Ectodermal cell (in vitro differentiated cells): ENCODE measurements around the gene ATP11B.

Experiments used
- H3K27ac ChIP-seq: 2 replicates; pipeline ENCODE4 v1.7.0; 2013; ENCODE audit warnings: mild to moderate bottlenecking, low read depth, low read length; ENCODE audit not compliant: insufficient read depth, poor library complexity, severe bottlenecking
- H3K27me3 ChIP-seq: 2 replicates; pipeline ENCODE4 v1.7.0; 2013; ENCODE audit warnings: mild to moderate bottlenecking, low read length; ENCODE audit not compliant: insufficient read depth, control insufficient read depth, poor library complexity, severe bottlenecking
- H3K36me3 ChIP-seq: one replicate; pipeline ENCODE4 v1.7.0; 2013; ENCODE audit warnings: low read length; ENCODE audit not compliant: control insufficient read depth, insufficient read depth
- H3K4me1 ChIP-seq: one replicate; pipeline ENCODE4 v1.7.0; 2013; ENCODE audit warnings: low read length; ENCODE audit not compliant: control insufficient read depth, insufficient read depth
- H3K4me3 ChIP-seq: 2 replicates; pipeline ENCODE4 v1.7.0; 2013; ENCODE audit warnings: low read depth, low read length, control low read depth; ENCODE audit not compliant: insufficient read depth
- H3K9me3 ChIP-seq: 2 replicates; pipeline ENCODE4 v1.7.0; 2013; ENCODE audit warnings: mild to moderate bottlenecking, low read length, moderate library complexity; ENCODE audit not compliant: control insufficient read depth
- WGBS, 2 experiments: methylation state at CpG; one replicate each; pipeline ENCODE4 v1.1.7; 2013; ENCODE audit warnings: missing lambda C conversion rate in 2 of 2; 5-methylcytosine and 5-hydroxymethylcytosine counted together

ATP11B gene

GRCh38 chr3:182782149-182782548 lies 11.2 kb upstream of the ATP11B start:
- WGBS, 2 experiments, result no CpG with 5 or more reads among the region's 1 CpG
- Histone ChIP-seq H3K4me3 (no peak overlapping the region), H3K27me3 (no peaks in the 10 kb centered on the region), H3K36me3 (no peaks in the 10 kb centered on the region), H3K4me1 (no peaks in the 10 kb centered on the region), H3K9me3 (no peaks in the 10 kb centered on the region), H3K27ac (no peak overlapping the region)

DNA sequence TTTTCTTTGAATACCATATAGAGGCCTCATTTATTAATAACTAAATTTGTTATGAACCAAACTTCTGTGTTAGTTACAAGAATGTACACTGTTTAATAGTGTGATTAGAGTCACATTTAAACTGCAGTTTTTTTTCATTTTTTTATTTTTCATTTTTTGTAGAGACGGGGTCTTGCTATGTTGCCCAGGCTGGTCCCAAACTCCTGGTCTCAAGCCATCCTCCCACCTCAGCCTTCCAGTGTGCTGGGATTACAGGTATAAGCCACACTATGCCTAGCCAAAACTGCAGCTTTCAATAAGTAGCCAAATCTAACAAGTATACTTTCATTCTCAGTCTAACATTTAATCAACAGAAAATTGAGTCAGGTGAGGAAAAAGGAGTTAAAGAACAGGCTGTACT lies 10.2 kb upstream of the ATP11B start:
- Histone ChIP-seq H3K4me1 (no peaks in the 10 kb centered on the region), H3K27me3 (no peaks in the 10 kb centered on the region), H3K4me3 (no peak overlapping the region), H3K36me3 (no peaks in the 10 kb centered on the region), H3K27ac (no peak overlapping the region), H3K9me3 (no peaks in the 10 kb centered on the region)
- 88 to 94% methylated on average over 1 of the region's 1 CpG for WGBS, 2 experiments

DNA sequence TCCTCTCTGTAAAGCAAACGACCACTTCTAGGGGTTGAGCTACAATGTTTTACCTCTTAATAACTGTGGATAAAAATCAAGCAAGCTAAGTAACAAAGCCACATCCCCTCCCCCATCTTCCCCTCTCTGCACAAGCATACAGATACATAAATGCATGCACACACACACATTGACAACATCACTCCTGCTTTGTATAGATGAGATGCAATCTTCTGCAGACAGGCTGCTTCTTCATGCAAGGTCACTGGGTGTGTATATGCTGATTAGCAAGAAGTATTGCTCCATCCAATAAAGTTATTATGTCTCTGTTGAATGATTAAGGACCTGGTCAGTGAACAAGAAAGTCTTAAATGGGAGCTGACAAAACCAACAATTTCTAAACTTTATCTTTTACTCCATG lies 8.8 kb upstream of the ATP11B start:
- Histone ChIP-seq H3K4me1 (no peaks in the 10 kb centered on the region), H3K9me3 (no peaks in the 10 kb centered on the region), H3K27ac (no peak overlapping the region), H3K4me3 (no peak overlapping the region), H3K36me3 (no peaks in the 10 kb centered on the region), H3K27me3 (no peaks in the 10 kb centered on the region)
- WGBS, 2 experiments, result 60 to 63% methylated on average over 1 of the region's 1 CpG

DNA sequence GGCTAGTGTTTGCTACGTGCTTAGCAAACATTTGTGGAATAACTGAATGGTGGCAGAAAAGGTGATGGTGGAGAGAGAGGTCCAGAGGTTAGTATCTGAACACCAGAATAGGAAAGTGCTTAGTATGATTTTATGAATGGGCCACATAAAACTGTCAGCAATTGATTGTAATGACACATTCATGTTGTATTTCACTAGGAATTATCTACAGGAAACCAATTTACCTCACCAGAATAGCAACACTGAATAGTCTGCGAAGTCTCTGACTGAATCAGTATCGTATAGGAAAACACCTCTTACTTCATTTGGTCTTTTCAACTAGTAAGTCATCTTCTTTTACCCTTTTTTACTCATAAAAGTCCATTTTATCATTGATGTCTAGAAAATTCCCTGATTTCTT lies 8.2 kb upstream of the ATP11B start:
- WGBS, 2 experiments, result 92 to 94% methylated on average over 3 of the region's 3 CpGs
- H3K4me3 ChIP-seq, result no peak overlapping the region
- no peaks in the 10 kb centered on the region for H3K36me3 ChIP-seq
- H3K27me3 ChIP-seq, result peaks cover 1% of the 10 kb centered on the region
- no peaks in the 10 kb centered on the region for H3K4me1 ChIP-seq
- H3K27ac ChIP-seq, result no peak overlapping the region
- no peaks in the 10 kb centered on the region for H3K9me3 ChIP-seq

- Histone ChIP-seq H3K27ac (no peak overlapping the region), H3K9me3 (no peaks in the 10 kb centered on the region), H3K27me3 (peaks cover 5% of the 10 kb centered on the region), H3K4me3 (no peak overlapping the region), H3K4me1 (no peaks in the 10 kb centered on the region), H3K36me3 (no peaks in the 10 kb centered on the region)
These were observed 7.5 kb upstream of the ATP11B start for GRCh38 chr3:182785756-182786155.

- H3K27me3 ChIP-seq, result peaks cover 14% of the 10 kb centered on the region
- whole genome bisulfite sequencing, 2 experiments, result 93 to 94% methylated on average over 5 of the region's 5 CpGs
- no peak overlapping the region for H3K4me3 ChIP-seq
- no peaks in the 10 kb centered on the region for H3K4me1 ChIP-seq
- no peak overlapping the region for H3K27ac ChIP-seq
- H3K36me3 ChIP-seq, result no peaks in the 10 kb centered on the region
- H3K9me3 ChIP-seq, result no peaks in the 10 kb centered on the region
These were observed 6.6 kb upstream of the ATP11B start for GRCh38 chr3:182786564-182787196.

- Histone ChIP-seq H3K4me1 (no peaks in the 10 kb centered on the region), H3K9me3 (no peaks in the 10 kb centered on the region), H3K27ac (no peak overlapping the region), H3K27me3 (peaks cover 16% of the 10 kb centered on the region), H3K36me3 (no peaks in the 10 kb centered on the region), H3K4me3 (no peak overlapping the region)
- WGBS, 2 experiments, result 92 to 94% methylated on average over 12 of the region's 12 CpGs
These were observed 5.8 kb upstream of the ATP11B start for GRCh38 chr3:182787302-182788036.

DNA sequence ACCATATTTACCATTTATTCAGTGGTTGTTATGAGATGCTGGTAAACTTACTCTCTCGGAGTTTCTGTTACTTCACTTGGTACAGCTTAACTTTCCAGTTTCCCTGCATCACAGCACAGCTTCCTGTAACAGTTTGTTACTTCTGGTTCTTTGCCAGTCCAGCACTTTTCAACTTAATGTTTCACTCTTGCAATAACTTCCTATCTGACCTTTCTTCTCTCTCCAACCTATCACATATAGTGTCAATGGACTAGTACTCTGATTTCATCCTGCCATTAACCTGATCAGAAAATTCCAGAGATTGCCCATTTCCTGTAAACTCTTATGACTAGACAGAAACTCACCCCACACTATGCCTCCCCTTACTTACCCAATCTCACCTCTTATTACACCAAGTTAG lies 3.9 kb upstream of the ATP11B start:
- Histone ChIP-seq H3K36me3 (no peaks in the 10 kb centered on the region), H3K9me3 (no peaks in the 10 kb centered on the region), H3K27ac (no peak overlapping the region), H3K4me1 (no peaks in the 10 kb centered on the region), H3K4me3 (no peak overlapping the region), H3K27me3 (peaks cover 19% of the 10 kb centered on the region)
- WGBS, 2 experiments, result 90 to 91% methylated on average over 1 of the region's 1 CpG

- Histone ChIP-seq H3K27ac (no peak overlapping the region), H3K36me3 (no peaks in the 10 kb centered on the region), H3K4me3 (no peak overlapping the region), H3K27me3 (peaks cover 31% of the 10 kb centered on the region), H3K4me1 (peaks cover 4% of the 10 kb centered on the region), H3K9me3 (no peaks in the 10 kb centered on the region)
- WGBS, 2 experiments, result 91 to 95% methylated on average over 1 of the region's 1 CpG
These were observed 2.7 kb upstream of the ATP11B start for GRCh38 chr3:182790612-182791011.

DNA sequence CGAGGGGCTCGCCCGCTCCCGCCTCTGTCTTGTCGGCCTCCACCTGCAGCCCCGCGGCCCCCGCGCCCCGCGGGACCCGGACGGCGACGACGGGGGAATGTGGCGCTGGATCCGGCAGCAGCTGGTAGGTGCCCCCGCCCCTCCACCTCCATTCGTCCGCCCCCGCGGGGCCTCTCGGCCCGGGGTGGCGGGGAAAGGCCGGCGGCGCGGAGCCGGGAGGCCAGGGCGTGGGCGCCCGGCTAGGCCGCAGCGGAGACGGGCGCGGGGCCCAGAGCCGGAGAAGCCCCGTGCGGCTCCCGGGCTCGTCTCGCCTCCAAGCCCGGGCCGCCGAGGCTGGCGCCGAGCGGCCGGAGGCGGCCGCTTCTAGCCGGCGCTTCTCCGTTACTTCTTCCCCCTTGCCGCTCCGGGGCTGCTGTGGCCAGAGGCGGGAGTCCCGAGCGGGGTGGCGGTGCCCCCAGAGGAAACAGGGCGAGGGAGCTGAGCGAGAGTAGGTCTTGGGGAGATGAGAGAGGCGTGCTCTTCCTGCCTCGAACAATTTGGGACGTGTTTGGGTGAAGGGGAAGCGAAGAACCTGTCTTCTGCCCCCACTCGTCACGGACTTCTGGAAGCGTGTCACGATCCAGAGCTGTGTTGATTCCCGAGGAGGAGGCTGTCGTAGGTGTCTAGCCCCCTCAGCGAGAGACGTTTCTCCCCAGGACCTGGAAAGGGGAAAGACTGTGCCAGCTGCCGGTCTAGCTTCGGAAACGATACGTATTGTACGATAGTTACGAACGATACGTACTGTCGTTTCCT lies 555 bp downstream of the ATP11B start:
- H3K4me1 ChIP-seq, result peaks cover 4% of the 10 kb centered on the region
- no peaks in the 10 kb centered on the region for H3K36me3 ChIP-seq
- peak overlapping the region; percentile 48 for H3K27ac ChIP-seq
- 0% methylated on average over 86 of the region's 86 CpGs for WGBS, 2 experiments
- H3K27me3 ChIP-seq, result peaks cover 33% of the 10 kb centered on the region
- peak overlapping the region; percentile 79 for H3K4me3 ChIP-seq
- no peaks in the 10 kb centered on the region for H3K9me3 ChIP-seq
